GM10248 (cell line): ENCODE results near the gene SNAI3.

Source experiments
- CTCF ChIA-PET: fragments of 300-600 bp; sonication (Branson Sonifier 250); formaldehyde crosslinking; extraction: SDS; loops from one replicate; lab custom pipeline; 2021; ENCODE audit warnings: antibody characterized with exemption; lab: Yijun Ruan, JAX
- POLR2A ChIA-PET: fragments of 350-650 bp; sonication (Branson Sonifier 250); formaldehyde crosslinking; extraction: SDS; loops from one replicate; lab custom pipeline; 2020; ENCODE audit warnings: antibody characterized with exemption; lab: Yijun Ruan, JAX
- DNase-seq: peaks from one replicate; pipeline ENCODE4 v3.0.0; 2012; ENCODE audit errors: extremely low spot score
- CTCF ChIP-seq: IDR thresholded peaks from 2 replicates; pipeline ENCODE4 v1.5.1; 2012; ENCODE audit warnings: mild to moderate bottlenecking, low read depth; ENCODE audit errors: extremely low read depth, missing control alignments, control extremely low read depth

SNAI3 gene

DNA sequence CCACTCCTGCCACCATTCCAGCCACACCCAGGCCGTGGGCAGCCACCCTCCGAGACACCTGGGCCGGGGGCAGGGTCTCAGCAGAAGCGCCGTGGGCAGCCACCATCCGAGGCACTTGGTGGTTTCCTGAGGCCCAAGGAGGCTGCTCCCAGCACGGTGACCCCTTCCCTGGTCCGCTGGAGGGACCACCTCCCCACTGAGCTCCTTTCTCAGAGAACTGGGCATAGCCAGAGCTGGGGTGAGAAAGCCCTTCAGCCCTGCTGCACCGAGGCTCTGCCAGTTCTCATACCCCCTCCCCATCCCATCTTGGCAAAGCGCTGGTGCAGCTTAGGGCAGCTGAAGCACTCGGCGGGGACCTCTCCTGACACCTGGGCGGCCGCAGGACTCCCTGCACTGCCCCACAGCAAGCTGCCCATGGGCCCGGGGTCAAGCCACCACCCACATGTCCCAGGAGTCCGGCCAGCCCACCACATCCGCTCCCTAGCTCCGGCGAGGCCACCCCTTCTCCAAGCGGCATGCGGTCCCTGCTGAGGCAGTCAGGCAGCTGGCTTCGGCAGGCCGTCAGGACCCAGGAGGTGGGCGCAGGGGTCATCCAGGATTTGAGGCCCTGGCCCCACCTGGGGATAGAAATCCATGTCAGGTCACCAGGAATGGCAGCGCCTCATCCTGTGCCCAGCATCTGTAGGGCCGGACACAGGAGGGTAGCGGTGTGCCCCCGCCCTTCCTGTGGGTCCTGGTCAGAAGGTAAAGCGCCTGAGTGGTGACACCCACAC, 34.1 kb downstream of the SNAI3 start:
- no peak for DNase-seq
- TF ChIP-seq CTCF, result no peak
- ChIA-PET POLR2A (interaction anchor here (0.6 to 0.8 kb wide), 2 partner anchors 11 to 23 kb away, joined by 3 read pairs; partner anchors contain the start of gene MVD), CTCF (interaction anchor here (0.8 to 0.9 kb wide), 2 partner anchors 13 kb away, joined by 3 to 4 read pairs; partner anchors contain the start of gene IL17C)

GRCh38 chr16:88651276-88651988, 34.9 kb downstream of the SNAI3 start:
- TF ChIP-seq CTCF, result no peak
- CTCF ChIA-PET, result interaction anchor here (0.8 to 0.9 kb wide), 2 partner anchors 12 to 14 kb away, joined by 3 to 4 read pairs; partner anchors contain the start of gene IL17C
- POLR2A ChIA-PET, result interaction anchor here (0.8 kb wide), 1 partner anchor 11 kb away, joined by 3 read pairs; the partner anchor contains the start of gene MVD
- DNase-seq, result peak; percentile 93

GRCh38 chr16:88650749-88651275, 35.5 kb downstream of the SNAI3 start, which contains the start of gene CYBA:
Gene CYBA, minus strand, starts transcription at chr16:88651053. Its CDS starts 40 bp downstream, at chr16:88651013.
- no peak for TF ChIP-seq CTCF
- CTCF ChIA-PET, result interaction anchor here (1.0 kb wide), 1 partner anchor 34 kb away, joined by 3 read pairs; no protein-coding TSS in a partner anchor
- DNase-seq, result peak; percentile 97
- POLR2A ChIA-PET, result interaction anchor here (0.5 kb wide), 1 partner anchor 50 kb away, joined by 3 read pairs; no protein-coding TSS in a partner anchor

GRCh38 chr16:88649924-88650748, 36.2 kb downstream of the SNAI3 start:
- POLR2A ChIA-PET, result interaction anchor here (0.5 to 1.2 kb wide), 3 partner anchors 10 to 51 kb away, joined by 3 to 4 read pairs (median 3); partner anchors contain the start of gene MVD
- CTCF ChIA-PET, result interaction anchor here (1.0 to 1.8 kb wide), 3 partner anchors 11 to 35 kb away, joined by 3 to 7 read pairs (median 4); partner anchors contain the start of gene IL17C
- peak; percentile 64 for DNase-seq
- no peak for TF ChIP-seq CTCF

DNA sequence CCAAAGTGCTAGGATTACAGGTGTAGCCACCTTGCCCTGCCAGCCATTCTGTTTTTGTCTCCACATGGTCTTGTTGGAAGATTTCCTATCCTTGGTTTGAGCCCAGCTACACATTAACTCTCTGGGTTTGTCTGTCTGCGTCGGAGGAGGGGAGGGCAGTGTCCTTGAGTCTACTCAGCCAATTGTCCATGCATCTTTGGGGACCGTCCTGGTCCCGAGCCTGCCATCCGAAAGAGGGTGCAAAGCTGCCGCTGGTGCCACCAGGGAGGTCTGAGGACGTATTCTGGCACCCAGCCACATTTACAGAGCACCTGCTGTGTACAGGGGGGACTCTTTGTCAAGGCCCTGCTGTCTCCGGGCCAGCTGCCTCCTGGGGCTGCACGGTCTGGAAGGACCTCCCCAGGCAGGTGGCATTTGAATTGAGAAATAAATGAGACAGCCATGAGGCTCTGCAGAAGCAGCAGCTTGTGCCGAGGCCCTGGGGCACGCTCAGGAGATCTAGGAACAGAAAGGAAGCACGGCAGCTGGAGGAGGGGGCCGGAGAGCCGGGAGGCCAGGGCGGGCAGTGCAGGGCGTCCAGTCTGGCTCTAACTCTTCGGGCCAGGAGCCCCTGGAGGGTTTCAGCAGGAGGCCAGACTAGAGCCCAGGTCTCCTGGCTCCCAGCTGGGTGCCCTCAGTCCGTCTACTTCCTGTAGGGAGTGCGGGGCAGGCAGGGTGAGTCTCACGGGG, 36.9 kb downstream of the SNAI3 start:
- CTCF ChIA-PET, result interaction anchor here (1.0 to 1.8 kb wide), 3 partner anchors 10 to 16 kb away, joined by 4 to 7 read pairs (median 5); partner anchors contain the start of gene IL17C
- POLR2A ChIA-PET, result interaction anchor here (0.8 to 1.2 kb wide), 2 partner anchors 9 to 13 kb away, joined by 3 to 4 read pairs; partner anchors contain the start of gene MVD
- DNase-seq, result no peak
- TF ChIP-seq CTCF, result no peak
